Inflammatory macrophage treated with lipopolysaccharide for 4 hours (primary cell): ENCODE data around the gene SWAP70.
"Not testable (repeated sequence)": the region's sequence is repeated elsewhere in the genome, so short reads cannot be mapped to it uniquely, and the experiment has no call there.

Experiments used
- DNase-seq: peaks from one replicate; pipeline ENCODE4 v3.0.0-alpha.2; 2020

SWAP70 gene

GRCh38 chr11:9726321-9727022, 62.6 kb downstream of the SWAP70 start:
- no peak for DNase-seq

DNA sequence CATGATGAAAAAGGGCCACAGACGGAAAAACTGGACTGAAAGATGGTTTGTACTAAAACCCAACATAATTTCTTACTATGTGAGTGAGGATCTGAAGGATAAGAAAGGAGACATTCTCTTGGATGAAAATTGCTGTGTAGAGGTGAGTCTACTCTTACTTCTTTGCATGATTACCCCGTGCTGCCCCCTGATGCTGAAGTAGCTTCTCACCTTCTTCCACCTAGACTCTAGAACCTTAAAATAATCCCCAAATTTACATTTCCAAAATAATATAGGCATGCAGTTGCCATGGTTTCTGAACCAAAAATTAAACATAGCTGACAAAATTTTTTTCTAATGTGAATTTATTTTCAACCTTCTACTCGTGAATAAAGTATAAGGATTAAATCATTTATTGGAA, 64.2 kb downstream of the SWAP70 start:
- no peak for DNase-seq

DNA sequence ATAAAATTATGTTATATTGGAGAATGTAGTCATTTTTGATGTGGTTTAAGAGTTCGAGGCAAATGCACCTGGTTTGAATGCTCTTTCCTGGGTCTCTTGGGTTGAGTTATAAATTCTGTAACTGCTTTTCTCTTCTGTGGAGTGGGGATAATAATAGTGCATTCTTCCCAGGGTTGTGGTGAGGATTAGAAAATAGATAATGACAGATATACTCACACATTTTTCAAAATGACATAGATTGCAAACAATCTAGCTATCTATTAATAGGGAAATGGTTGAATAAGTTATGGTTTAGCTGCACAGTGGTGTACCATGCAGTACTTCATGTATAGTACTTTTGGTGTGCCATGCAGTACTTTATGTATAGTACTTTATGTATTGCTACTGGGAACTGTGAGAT, 67.4 kb downstream of the SWAP70 start:
- no peak for DNase-seq

- DNase-seq, result no peak
These were observed 68.6 kb downstream of the SWAP70 start for GRCh38 chr11:9732453-9732852.

- DNase-seq, result no peak
These were observed 69.3 kb downstream of the SWAP70 start for GRCh38 chr11:9733212-9733611.

DNA sequence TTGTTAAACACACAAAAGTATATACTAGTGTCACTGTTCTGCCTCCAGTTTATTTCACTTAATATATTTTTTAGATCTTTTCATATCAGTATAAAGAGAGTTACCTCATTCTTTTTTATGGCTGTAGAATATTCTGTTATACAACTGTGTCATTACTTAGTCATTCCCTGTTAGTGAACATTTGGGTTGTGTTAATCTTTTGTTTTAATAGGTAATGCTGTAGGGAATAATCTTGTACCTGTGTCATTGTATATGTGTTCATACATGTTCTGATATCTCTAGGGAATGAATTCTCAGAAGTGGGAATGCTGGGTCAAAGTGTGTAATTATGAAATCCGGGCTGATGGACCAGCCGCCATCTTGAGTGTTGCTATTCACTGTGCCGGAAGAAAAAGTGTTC, 71.4 kb downstream of the SWAP70 start:
- no peak for DNase-seq

DNA sequence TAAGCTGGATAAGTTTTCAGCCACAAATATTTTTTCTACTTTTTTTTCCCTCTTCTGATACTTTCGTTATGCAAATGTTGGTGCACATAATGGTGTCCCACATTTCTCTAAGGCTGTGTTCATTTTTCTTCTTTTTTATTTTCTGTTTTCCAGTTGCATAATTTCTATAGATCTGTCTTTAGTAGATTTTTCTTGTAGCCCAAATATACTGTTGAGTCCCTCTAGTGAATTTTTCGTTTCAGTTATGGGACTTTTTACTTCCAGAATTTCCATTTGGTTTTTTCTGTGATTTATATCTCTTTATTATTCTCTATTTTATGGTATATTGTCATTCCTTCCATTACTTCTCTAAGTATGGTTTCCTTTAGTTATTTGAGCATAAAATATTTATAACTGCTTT, 72.0 kb downstream of the SWAP70 start:
- no peak for DNase-seq

- DNase-seq, result no peak
These were observed 72.5 kb downstream of the SWAP70 start for GRCh38 chr11:9736365-9736764.

DNA sequence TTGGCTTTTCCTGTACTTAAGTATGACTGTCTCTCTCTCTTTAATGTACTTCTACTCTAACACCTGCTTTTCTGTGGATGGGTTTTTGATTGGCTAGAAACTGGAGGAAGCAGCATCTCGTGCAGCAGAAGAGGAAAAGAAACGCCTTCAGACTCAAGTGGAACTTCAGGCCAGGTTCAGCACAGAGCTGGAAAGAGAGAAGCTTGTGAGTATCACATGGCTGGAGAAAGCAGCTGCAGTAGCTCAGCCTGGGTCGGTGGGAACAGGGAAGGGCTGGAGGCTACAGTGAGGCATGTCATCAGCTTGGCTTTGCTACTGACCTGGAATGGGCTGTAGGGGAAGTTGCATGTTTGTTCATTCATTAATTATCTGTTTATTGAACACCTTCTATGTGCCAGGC, 74.2 kb downstream of the SWAP70 start:
- peak; percentile 73 for DNase-seq

DNA sequence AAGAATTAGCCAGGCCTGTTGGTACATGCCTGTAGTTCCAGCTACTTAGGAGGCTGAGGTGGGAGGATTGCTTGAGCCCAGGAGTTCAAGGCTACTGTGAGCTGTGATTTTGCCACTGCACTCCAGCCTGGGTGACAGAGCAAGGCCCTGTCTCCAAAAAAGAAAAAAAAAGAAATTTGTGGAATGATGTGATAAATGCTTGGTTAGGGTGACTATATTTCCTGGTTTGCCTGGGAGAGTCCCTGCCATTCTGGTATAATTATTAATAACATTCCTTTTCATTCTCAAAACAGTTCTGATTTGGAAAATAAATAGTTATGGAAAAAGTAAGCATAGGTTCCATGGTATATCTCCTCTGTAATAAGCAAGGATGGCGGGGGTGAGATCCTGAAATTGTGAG, 74.8 kb downstream of the SWAP70 start:
- no peak for DNase-seq

- DNase-seq, result peak; percentile 68
These were observed 75.4 kb downstream of the SWAP70 start for GRCh38 chr11:9739123-9739900.

DNA sequence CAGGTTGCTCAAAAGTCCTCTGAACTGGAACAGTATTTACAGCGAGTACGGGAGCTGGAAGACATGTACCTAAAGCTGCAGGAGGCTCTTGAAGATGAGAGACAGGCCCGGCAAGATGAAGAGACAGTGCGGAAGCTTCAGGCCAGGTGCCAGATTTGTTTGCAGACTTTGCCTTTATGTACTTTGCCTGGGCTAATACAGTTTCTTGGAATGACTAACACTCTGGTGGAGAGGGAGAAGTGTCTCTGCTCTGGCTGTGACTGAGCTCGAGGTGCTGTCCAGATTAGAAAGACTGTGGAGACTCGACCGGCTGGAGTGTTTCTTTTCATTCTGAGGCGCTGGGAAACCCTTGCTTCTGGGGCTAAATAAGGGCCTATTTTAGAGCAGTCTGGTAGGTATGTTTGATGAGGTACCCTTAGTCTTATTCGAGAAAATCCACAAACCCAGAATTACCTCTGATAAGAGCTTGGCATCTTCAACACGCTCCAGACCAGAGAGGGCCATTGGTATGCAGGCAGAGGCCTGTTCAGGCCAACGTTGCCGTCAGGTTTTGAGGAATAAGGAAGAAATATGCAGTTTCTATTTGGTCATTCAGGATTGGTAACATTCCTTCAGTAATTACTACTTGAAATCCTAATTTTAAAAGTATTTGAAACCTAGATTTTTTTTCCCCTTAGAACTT, 76.5 kb downstream of the SWAP70 start:
- DNase-seq, result no peak

DNA sequence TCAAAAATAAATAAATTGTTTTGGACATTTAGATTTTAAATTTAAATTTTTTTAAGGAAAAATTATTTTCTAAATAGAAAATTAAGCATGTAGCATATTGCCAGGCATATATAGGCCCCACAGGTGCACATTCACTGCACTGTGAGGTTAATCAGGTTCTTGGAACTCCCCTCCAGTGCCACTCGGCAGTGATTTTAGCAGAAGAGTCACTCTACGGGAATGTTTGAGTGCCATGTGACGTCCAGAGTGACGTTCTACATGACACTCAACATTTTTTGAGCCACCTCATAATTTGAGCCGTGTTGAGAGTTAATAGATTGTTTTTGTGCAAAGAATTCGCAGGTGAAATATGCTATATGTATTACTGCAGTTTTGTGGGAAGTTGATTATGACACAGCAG, 77.4 kb downstream of the SWAP70 start:
- no peak for DNase-seq

DNA sequence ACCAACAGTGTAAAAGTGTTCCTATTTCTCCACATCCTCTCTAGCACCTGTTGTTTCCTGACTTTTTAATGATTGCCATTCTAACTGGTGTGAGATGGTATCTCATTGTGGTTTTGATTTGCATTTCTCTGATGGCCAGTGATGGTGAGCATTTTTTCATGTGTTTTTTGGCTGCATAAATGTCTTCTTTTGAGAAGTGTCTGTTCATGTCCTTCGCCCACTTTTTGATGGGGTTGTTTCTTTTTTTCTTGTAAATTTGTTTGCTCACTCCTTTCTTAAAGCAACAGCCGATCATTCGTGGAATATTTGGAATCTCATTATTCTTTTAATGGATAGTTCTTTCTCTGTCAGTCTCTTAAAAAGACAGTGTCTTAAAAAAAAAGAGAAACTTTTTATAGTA, 79.6 kb downstream of the SWAP70 start:
- not testable (repeated sequence) for DNase-seq

DNA sequence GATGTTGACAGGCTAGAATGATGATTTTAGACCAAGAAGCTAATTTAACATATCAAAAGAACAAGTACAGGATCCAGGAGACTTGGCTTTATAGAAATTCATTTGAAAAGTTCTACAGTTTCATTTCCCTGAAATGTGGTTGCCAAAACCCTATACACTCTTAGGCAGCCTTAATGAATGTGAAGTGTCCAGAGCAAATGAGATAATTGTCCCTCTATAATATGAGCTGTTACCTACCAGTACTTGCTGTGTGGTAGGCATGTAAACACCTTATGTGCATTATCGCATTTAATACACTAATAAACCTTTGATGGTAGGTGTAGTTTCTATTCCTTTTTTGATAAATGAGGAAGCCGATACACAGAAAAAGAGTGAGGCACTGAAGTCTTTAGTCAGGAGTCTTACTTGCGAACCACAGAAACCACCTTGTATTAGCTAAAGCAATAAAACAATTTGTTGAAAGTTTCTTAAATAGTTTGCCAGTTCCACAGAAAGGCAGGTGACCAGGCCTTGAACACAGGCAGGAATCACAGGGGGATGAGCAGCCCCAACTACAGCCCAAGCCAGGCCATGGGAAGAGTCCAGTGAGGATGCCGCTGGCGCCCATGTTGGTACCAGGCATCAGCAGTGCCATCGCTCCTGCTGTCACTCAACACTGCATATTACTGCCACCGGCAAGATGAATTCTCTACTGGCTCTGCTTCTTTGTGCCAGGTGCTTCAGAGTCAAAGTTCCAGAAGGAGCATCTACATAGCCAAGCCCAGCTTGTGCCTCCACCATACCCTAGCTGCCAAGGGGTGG, 81.7 kb downstream of the SWAP70 start:
- peak; percentile 29 for DNase-seq

GRCh38 chr11:9747229-9747628, 83.4 kb downstream of the SWAP70 start:
- no peak for DNase-seq

DNA sequence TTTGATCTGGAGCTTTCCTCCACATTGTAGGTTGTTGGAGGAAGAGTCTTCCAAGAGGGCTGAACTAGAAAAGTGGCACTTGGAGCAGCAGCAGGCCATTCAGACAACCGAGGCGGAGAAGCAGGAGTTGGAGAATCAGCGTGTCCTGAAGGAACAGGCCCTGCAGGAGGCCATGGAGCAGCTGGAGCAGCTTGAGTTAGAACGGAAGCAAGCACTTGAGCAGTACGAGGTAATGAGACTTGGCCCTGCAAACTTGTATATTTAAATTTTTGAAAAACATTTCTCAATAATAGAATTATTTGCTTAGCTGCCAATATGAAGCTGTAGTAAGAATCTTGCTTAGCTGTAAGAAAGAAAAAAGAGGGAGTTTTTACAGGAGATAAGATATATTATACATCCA, 84.0 kb downstream of the SWAP70 start:
- DNase-seq, result no peak

- peak; percentile 81 for DNase-seq
These were observed 84.6 kb downstream of the SWAP70 start for GRCh38 chr11:9748361-9748970.

DNA sequence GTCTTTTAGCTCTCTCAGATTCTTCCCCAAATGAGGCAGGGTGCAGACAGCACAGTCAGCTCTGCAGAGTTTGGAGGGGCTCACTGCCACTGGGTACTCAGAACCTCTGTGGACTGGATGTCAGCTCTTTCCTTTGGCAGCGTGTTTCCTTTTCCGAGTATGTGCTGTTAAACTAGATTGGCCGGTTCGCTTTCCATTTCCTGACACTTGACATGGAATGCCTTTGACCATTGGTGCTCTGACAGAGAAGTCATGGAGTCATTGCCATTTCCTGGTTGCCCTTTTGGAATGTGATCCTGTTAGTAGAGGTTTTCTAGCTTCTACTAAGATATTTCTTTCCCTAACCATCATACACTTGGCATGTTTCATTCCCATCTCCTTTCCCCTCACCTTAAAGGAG, 86.7 kb downstream of the SWAP70 start:
- DNase-seq, result no peak

- no peak for DNase-seq
These were observed 88.2 kb downstream of the SWAP70 start for GRCh38 chr11:9752091-9752490.

GRCh38 chr11:9753021-9753420, 89.1 kb downstream of the SWAP70 start:
- peak; percentile 72 for DNase-seq

- no peak for DNase-seq
These were observed 90.2 kb downstream of the SWAP70 start for GRCh38 chr11:9754010-9754471.
